A673 (cell line): ENCODE measurements around the gene FAM131B. TPM values are rescaled to one million over a fixed set of nuclear protein-coding genes. Genes with fewer than 3 reads are reported as not detected.

ENCODE experiments used
- BruUV-seq: library from RNA; stranded (reverse); fragments of 400-500 nt; replicated peaks from 2 replicates; lab custom pipeline; 2021; lab: Mats Ljungman, UMichigan
- CTCF ChIA-PET: fragments of 300-600 bp; sonication (Branson Sonifier 250); formaldehyde crosslinking; loops from one replicate; lab custom pipeline; 2022; ENCODE audit warnings: antibody characterized with exemption; lab: Charles Lee
- POLR2A ChIA-PET: fragments of 300-600 bp; sonication (Branson Sonifier 250); formaldehyde crosslinking; loops from one replicate; lab custom pipeline; 2022; ENCODE audit warnings: antibody characterized with exemption; ENCODE audit not compliant: low non-redundant PET; lab: Charles Lee
- DNase-seq: peaks from one replicate; pipeline ENCODE4 v3.0.0-alpha.2; 2015; ENCODE audit warnings: low spot score
- H3K27ac ChIP-seq: fragments of 200-600 bp; sonication (generic); 2 replicates; pipeline ENCODE4 v1.5.1; 2016; ENCODE audit warnings: mixed run types, low read depth, mild to moderate bottlenecking, mixed read lengths, antibody characterized with exemption, low read length; ENCODE audit not compliant: poor library complexity, severe bottlenecking
- H3K27me3 ChIP-seq: fragments of 200-600 bp; sonication (generic); replicated peaks from 2 replicates; pipeline ENCODE4 v1.6.1; 2017; ENCODE audit warnings: mixed run types, low read depth, mild to moderate bottlenecking, mixed read lengths, antibody characterized with exemption, low read length; ENCODE audit not compliant: insufficient read depth, poor library complexity
- H3K36me3 ChIP-seq: fragments of 200-600 bp; sonication (generic); 2 replicates; pipeline ENCODE4 v1.6.1; 2016; ENCODE audit warnings: mixed run types, mild to moderate bottlenecking, mixed read lengths, antibody characterized with exemption, low read length; ENCODE audit not compliant: insufficient read depth, poor library complexity, severe bottlenecking
- H3K4me1 ChIP-seq: fragments of 200-600 bp; sonication (generic); 2 replicates; pipeline ENCODE4 v1.6.1; 2017; ENCODE audit warnings: mixed run types, mild to moderate bottlenecking, mixed read lengths, antibody characterized with exemption, low read length; ENCODE audit not compliant: insufficient read depth, poor library complexity, severe bottlenecking
- H3K4me3 ChIP-seq: fragments of 200-600 bp; sonication (generic); 2 replicates; pipeline ENCODE4 v1.5.1; 2016; ENCODE audit warnings: low read depth, mixed run types, mild to moderate bottlenecking, mixed read lengths, low read length; ENCODE audit not compliant: poor library complexity, severe bottlenecking
- H3K9me3 ChIP-seq: fragments of 200-600 bp; sonication (generic); 2 replicates; pipeline ENCODE4 v1.6.1; 2016; ENCODE audit warnings: mixed run types, low read depth, mild to moderate bottlenecking, mixed read lengths, antibody characterized with exemption, low read length; ENCODE audit not compliant: poor library complexity, severe bottlenecking
- EZH2 ChIP-seq: fragments of 200-600 bp; sonication (generic); IDR thresholded peaks from 2 replicates; pipeline ENCODE4 v1.6.1; 2017; ENCODE audit warnings: borderline replicate concordance, low read depth, mild to moderate bottlenecking, mixed read lengths, antibody characterized with exemption, low read length; ENCODE audit not compliant: poor library complexity, severe bottlenecking
- intact Hi-C: fragments of 100-400 bp; cut with micrococcal nuclease; formaldehyde crosslinking; loops from one replicate; pipeline ENCODE4 v1.10.0; 2022; ENCODE audit not compliant: unreplicated experiment
- total RNA-seq: library from RNA; stranded (reverse); gene quantifications from 2 replicates; pipeline ENCODE4 v1.2.3, GENCODE V29; 2021
- TF ChIP-seq, protein P1 (sequence below): fragments of 300-800, 200-600 bp; sonication (generic); conservative IDR thresholded peaks from 2 replicates; pipeline ENCODE4 v1.5.1; 2017; ENCODE audit warnings: low read depth, mild to moderate bottlenecking, antibody characterized with exemption, low read length, moderate library complexity, mixed read lengths

FAM131B gene
- total RNA-seq, 1 experiment from 2014 or later: 1.9 TPM

DNA sequence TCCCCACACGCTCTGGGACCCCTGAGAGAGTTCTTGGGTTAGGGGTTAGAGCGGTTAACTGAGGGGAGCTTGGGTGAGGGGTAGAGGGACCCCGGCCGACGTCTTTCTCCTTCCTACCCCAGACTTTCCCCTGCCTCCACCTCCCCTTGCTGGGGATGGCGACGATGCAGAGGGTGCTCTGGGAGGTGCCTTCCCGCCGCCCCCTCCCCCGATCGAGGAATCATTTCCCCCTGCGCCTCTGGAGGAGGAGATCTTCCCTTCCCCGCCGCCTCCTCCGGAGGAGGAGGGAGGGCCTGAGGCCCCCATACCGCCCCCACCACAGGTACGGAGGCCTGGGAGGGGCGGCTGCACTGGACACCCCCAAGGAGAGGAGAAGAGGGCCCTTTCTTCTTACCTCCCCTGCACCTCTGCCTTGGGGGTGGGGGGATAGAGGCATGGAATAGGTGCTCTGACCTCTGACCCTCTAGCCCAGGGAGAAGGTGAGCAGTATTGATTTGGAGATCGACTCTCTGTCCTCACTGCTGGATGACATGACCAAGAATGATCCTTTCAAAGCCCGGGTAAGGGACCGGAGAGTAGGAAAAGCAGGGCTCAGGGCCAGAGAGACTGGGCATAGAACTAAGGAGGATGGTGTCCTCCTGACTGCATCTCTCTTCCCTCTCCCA lies 19.7 kb upstream of the FAM131B start:
- Histone ChIP-seq H3K27me3 (no peaks in the 10 kb centered on the region), H3K36me3 (no peaks in the 10 kb centered on the region), H3K4me3 (peak overlapping the region; percentile 65), H3K27ac (peak overlapping the region; percentile 97), H3K9me3 (no peaks in the 10 kb centered on the region), H3K4me1 (peaks cover 35% of the 10 kb centered on the region)
- no TSS peak for BruUV-seq
- no peak for TF ChIP-seq EZH2
- TF ChIP-seq, protein P1, sequence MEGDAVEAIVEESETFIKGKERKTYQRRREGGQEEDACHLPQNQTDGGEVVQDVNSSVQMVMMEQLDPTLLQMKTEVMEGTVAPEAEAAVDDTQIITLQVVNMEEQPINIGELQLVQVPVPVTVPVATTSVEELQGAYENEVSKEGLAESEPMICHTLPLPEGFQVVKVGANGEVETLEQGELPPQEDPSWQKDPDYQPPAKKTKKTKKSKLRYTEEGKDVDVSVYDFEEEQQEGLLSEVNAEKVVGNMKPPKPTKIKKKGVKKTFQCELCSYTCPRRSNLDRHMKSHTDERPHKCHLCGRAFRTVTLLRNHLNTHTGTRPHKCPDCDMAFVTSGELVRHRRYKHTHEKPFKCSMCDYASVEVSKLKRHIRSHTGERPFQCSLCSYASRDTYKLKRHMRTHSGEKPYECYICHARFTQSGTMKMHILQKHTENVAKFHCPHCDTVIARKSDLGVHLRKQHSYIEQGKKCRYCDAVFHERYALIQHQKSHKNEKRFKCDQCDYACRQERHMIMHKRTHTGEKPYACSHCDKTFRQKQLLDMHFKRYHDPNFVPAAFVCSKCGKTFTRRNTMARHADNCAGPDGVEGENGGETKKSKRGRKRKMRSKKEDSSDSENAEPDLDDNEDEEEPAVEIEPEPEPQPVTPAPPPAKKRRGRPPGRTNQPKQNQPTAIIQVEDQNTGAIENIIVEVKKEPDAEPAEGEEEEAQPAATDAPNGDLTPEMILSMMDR: no peak
- CTCF ChIA-PET: no interaction called here
- POLR2A ChIA-PET: no interaction called here
- DNase-seq: peak; percentile 13
- intact Hi-C loops: no loop called here

DNA sequence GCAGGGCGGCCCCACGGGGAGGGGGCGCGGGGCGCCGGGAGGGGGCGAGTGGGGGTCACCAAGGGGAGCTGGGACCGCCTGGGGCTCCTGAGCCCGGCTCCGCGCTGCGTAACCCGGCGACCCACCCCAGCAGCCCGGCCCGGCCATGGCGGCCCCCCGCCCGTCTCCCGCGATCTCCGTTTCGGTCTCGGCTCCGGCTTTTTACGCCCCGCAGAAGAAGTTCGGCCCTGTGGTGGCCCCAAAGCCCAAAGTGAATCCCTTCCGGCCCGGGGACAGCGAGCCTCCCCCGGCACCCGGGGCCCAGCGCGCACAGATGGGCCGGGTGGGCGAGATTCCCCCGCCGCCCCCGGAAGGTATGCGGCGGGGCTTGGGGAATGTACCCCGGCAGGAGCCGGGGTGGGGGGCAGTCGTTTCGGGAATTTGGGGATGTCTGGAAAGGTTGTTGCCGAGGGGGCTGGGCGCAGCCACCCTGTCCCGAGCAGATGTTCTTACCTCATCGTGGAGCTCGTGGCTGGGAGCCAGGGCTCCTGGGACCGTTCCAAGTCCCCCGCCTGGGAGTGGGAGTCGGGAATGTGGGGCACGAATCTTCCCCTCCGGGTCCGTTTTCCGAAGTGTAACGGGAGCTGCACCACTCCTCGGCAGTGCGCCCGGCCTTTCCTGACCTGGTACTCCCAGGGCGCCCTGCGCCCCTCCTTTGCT lies 19.1 kb upstream of the FAM131B start:
- ChIA-PET CTCF (interaction anchor here (0.6 kb wide), 1 partner anchor 14 kb away, joined by 4 read pairs; no protein-coding TSS in a partner anchor), POLR2A (no interaction called here)
- peak overlapping the region; percentile 65 for H3K4me3 ChIP-seq
- intact Hi-C loops: no loop called here
- peaks cover 35% of the 10 kb centered on the region for H3K4me1 ChIP-seq
- DNase-seq: peak; percentile 75
- no peaks in the 10 kb centered on the region for H3K9me3 ChIP-seq
- TF ChIP-seq, protein P1: no peak
- no peak for TF ChIP-seq EZH2
- peak overlapping the region; percentile 97 for H3K27ac ChIP-seq
- no peaks in the 10 kb centered on the region for H3K36me3 ChIP-seq
- no TSS peak for BruUV-seq
- H3K27me3 ChIP-seq: no peaks in the 10 kb centered on the region

DNA sequence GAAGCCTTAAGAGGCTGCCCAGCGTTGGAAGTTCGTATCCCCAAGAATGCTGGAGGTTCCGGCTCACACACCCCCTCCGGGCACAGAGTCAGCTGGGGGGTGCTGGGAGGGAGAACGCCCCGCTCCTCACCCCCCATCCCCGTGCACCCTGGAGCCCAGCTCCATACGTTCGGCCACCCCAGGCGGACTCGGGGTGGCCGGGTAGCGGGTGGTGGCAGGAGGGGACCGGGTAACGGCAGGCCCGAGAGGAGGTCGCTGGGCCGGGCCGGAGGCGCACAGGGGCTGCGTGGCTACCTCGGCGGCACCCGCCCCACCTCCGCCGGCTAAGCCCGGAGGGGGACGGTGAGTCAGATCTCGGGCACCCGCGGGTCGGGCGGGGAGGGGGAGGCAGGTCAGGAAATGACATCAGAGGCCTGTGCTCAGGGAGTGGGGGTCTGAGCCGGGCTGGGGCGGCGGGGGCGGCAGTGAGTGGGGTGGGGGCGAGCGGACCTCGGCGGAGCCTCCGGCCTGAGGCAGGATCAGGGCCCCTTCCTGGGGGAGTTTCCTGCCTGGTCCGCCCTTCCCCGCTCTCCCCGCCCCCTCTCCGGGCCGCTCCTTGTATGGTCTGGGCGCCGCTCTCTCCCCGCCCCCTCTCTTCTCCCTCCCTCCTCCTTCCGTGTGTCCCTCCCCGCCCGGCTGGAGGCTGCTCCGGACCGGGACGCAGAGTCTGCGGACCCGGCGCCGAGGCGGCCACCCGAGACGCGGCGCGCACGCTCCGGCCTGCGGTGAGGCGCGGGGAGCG lies 18.3 kb upstream of the FAM131B start, which contains the start of gene ZYX:
TSS of gene ZYX (plus strand) at position 700 of the 781 bp plus-strand sequence. CDS start 227 bp downstream, outside the sequence.
- no peak for TF ChIP-seq EZH2
- TF ChIP-seq, protein P1: no peak
- peak within 1 kb of the TSS; percentile 65 for H3K4me3 ChIP-seq
- no peaks in the 10 kb centered on the region for H3K9me3 ChIP-seq
- intact Hi-C loops: loop anchor here (1.0 kb wide), 1 partner anchor 141 kb away; no protein-coding TSS in a partner anchor
- H3K36me3 ChIP-seq: no peaks in the 10 kb centered on the region
- ChIA-PET POLR2A (no interaction called here), CTCF (interaction anchor here (0.6 to 1.2 kb wide), 10 partner anchors 8 to 1073 kb away, joined by 3 to 19 read pairs (median 5); partner anchors contain the start of genes FAM131B and GSTK1)
- H3K27ac ChIP-seq: peak within 1 kb of the TSS; percentile 97
- BruUV-seq: no TSS peak
- H3K27me3 ChIP-seq: no peaks in the 10 kb centered on the region
- DNase-seq: peak; percentile 90
- H3K4me1 ChIP-seq: peaks cover 35% of the 10 kb centered on the region
